Measurements from ENCODE around the gene OTOF. TPM values are rescaled to one million over a fixed set of nuclear protein-coding genes. Genes with fewer than 3 reads are reported as not detected.

Gene OTOF
- polyA plus RNA-seq, 2 of the 4 experiments (the other 2 are of a cell fraction) = 0.05 to 0.22 TPM

DNA sequence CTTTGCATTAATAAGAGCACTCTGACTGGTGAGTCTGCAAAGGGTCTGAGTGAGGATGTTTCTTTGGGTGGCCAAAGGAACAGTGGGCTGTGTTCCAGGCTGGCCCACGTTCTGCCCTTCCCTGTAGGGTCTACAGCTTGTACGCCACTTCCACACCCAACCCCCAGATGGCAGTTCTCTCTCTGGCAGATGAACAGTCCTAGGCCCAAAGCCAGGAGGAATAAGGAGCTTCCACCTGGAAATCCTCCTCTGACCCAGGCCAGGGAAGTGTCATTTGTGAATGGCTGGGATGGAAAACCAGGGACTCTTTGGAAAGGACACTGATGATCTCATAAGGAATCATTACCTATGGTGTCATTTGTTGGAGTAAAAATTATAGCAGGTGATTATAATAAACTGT, 6.6 kb downstream of the OTOF start:
- no peak overlapping the region for H3K4me3 ChIP-seq
- WGBS (ENCODE audit: missing lambda C conversion rate) = 66% methylated on average over 2 of the region's 2 CpGs
- H3K27ac ChIP-seq = no peak overlapping the region
- FAIRE-seq = no peak
- no peak for TF ChIP-seq ESRRA (IDR thresholded peaks at IDR 0.05; ENCODE audit: borderline replicate concordance, low read length)
- no peak for TF ChIP-seq KDM1A (IDR thresholded peaks at IDR 0.05; ENCODE audit: low read depth)
- no peak for TF ChIP-seq HOXB5 (CRISPR knock-in tag; IDR thresholded peaks at IDR 0.05)
- no peak for TF ChIP-seq JUNB (IDR thresholded peaks at IDR 0.05)
- TF ChIP-seq CHD4 (IDR thresholded peaks at IDR 0.05; ENCODE audit: borderline replicate concordance) = no peak
- TF ChIP-seq TP53 (CRISPR knock-in tag; IDR thresholded peaks at IDR 0.05) = no peak
- TF ChIP-seq PBX3 (IDR thresholded peaks at IDR 0.05) = no peak
- no peak for TF ChIP-seq MAFK (IDR thresholded peaks at IDR 0.05; ENCODE audit: partially characterized antibody)
- no peak for TF ChIP-seq FOSL2 (IDR thresholded peaks at IDR 0.05)
- no peak for TF ChIP-seq FOSL2 (CRISPR knock-in tag; IDR thresholded peaks at IDR 0.05)
- TF ChIP-seq HOXA7 (CRISPR knock-in tag; IDR thresholded peaks at IDR 0.05) = no peak
- TF ChIP-seq, protein P1, sequence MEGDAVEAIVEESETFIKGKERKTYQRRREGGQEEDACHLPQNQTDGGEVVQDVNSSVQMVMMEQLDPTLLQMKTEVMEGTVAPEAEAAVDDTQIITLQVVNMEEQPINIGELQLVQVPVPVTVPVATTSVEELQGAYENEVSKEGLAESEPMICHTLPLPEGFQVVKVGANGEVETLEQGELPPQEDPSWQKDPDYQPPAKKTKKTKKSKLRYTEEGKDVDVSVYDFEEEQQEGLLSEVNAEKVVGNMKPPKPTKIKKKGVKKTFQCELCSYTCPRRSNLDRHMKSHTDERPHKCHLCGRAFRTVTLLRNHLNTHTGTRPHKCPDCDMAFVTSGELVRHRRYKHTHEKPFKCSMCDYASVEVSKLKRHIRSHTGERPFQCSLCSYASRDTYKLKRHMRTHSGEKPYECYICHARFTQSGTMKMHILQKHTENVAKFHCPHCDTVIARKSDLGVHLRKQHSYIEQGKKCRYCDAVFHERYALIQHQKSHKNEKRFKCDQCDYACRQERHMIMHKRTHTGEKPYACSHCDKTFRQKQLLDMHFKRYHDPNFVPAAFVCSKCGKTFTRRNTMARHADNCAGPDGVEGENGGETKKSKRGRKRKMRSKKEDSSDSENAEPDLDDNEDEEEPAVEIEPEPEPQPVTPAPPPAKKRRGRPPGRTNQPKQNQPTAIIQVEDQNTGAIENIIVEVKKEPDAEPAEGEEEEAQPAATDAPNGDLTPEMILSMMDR (IDR thresholded peaks at IDR 0.05) = no peak
- TF ChIP-seq FOSB (CRISPR knock-in tag; IDR thresholded peaks at IDR 0.05) = no peak
- TF ChIP-seq ATOH8 (CRISPR knock-in tag; IDR thresholded peaks at IDR 0.05; ENCODE audit: low read depth) = no peak
- TF ChIP-seq HOXB13 (CRISPR knock-in tag; IDR thresholded peaks at IDR 0.05; ENCODE audit: low read depth) = no peak
- TF ChIP-seq RCOR1 (IDR thresholded peaks at IDR 0.05; ENCODE audit: low read depth, low read length) = no peak
- no peak for TF ChIP-seq RARB (CRISPR knock-in tag; IDR thresholded peaks at IDR 0.05)
- TF ChIP-seq NPAS2 (CRISPR knock-in tag; IDR thresholded peaks at IDR 0.05; ENCODE audit: borderline replicate concordance) = no peak
- no peak for TF ChIP-seq ZNF302 (CRISPR knock-in tag; IDR thresholded peaks at IDR 0.05)
- ChIA-PET POLR2A (no interaction called here), CTCF (interaction anchor here (1.5 to 2.7 kb wide), 6 partner anchors 11 to 153 kb away, joined by 4 to 15 read pairs (median 8); no protein-coding TSS in a partner anchor)
- peaks cover 9% of the 10 kb centered on the region for H3K4me1 ChIP-seq
- H3K4me2 ChIP-seq = no peak overlapping the region
- DNase-seq (ENCODE audit: low read depth in 1 of 2, low spot score in 1 of 2) = no peak
- no peaks in the 10 kb centered on the region for H3K9me3 ChIP-seq
- ATAC-seq = peak in 1 of 2 experiments; percentile 51; a peak in 3 of 6 replicates

- POLR2A ChIA-PET = no interaction called here
- DNase-seq (ENCODE audit: low read depth in 1 of 2, low spot score in 1 of 2) (no peak), ATAC-seq (peak in 1 of 2 experiments; percentile 3; a peak in 2 of 6 replicates), FAIRE-seq (no peak)
- Histone ChIP-seq H3K4me1 (peaks cover 9% of the 10 kb centered on the region), H3K27ac (no peak overlapping the region), H3K9me3 (no peaks in the 10 kb centered on the region), H3K4me3 (no peak overlapping the region), H3K4me2 (no peak overlapping the region)
- CTCF ChIA-PET = interaction anchor here (1.5 to 2.7 kb wide), 8 partner anchors 10 to 153 kb away, joined by 3 to 15 read pairs (median 8); no protein-coding TSS in a partner anchor
- 71% methylated on average over 9 of the region's 9 CpGs for WGBS (ENCODE audit: missing lambda C conversion rate)
- no peak for TF ChIP-seq CHD2 (IDR thresholded peaks at IDR 0.05; ENCODE audit: low read length, partially characterized antibody)
- no peak for TF ChIP-seq TFCP2L1 (CRISPR knock-in tag; IDR thresholded peaks at IDR 0.05)
- TF ChIP-seq FOSL2 (IDR thresholded peaks at IDR 0.05) = no peak
- TF ChIP-seq FOSL2 (CRISPR knock-in tag; IDR thresholded peaks at IDR 0.05) = no peak
These were observed 7.2 kb downstream of the OTOF start for GRCh38 chr2:26470601-26471260.

Measured in A549 (cell line).